Measurements from ENCODE around the gene CARM1. TPM values are rescaled to one million over a fixed set of nuclear protein-coding genes. Genes with fewer than 3 reads are reported as not detected.
"Not testable (repeated sequence)": the region's sequence is repeated elsewhere in the genome, so short reads cannot be mapped to it uniquely, and the experiment has no call there.

The CARM1 gene
- polyA plus RNA-seq, 3 donors = 17.3 to 28.9 (median 22.4) TPM

DNA sequence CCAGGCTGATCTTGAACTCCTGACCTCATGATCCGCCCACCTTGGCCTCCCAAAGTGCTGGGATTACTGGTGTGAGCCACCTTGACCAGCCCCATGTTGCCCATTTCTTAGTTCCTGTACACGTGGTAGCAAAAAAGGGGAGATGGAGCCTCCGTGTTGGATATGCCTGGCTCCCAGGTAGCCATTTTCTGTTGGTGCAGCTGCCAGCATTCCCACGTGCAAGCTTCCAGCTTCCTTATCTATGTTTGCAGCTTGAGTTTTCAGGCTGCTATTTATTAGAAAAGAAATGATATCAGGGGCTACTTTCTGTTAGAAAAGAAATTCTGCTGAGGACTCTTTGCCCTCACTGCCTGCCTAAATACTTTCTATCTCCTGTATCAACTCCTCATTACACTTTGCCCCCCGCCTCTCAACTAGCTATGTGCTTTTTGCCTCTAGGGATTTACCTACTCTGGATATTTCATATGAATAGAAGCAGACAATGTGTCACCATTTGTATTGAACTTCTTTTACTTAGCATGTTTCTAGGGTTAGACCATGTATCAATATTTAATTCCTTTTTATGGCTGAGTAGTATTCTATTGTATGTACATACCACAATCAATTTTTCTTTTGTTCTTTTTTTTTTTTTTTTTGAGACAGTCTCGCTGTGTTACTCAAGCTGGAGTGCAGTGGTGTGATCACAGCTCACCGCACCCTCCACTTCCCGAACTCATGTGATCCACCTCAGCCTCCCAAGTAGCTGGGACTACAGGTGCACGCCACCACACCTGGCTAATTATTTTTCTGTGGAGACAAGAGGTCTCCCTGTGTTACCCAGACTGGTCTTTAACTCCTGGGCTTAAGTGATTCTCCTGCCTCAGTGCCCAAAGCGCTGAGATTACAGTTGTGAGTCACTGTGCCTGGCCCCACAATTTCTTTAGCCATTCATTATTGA, 32.0 kb upstream of the CARM1 start:
- no peak overlapping the region for H3K27ac ChIP-seq (ENCODE audit: low read depth, low read length)
- 53 to 85% (median 83%) methylated on average over 10 of the region's 10 CpGs for WGBS, 3 donors

DNA sequence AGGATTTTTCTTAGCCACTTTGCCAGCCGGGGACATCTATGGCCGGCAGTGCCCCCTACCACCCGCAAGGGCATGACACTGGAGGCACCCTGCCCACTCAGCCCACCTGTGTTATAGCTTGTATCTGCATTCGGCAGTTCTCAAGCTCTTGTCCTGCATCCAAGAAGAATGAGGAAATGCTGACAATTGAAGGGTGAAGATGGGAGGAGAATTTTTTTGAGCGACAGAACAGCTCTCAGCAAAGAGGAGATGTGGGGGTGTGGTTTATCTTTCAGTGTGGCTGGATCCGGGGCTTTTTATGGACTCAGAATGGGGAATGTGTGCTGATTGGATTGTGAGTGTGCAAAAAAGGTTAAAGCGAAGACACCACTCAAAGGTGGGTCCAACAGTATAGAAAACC, 28.6 kb upstream of the CARM1 start:
- H3K27ac ChIP-seq (ENCODE audit: low read depth, low read length) = no peak overlapping the region
- 90 to 94% (median 90%) methylated on average over 7 of the region's 7 CpGs for WGBS, 3 donors

DNA sequence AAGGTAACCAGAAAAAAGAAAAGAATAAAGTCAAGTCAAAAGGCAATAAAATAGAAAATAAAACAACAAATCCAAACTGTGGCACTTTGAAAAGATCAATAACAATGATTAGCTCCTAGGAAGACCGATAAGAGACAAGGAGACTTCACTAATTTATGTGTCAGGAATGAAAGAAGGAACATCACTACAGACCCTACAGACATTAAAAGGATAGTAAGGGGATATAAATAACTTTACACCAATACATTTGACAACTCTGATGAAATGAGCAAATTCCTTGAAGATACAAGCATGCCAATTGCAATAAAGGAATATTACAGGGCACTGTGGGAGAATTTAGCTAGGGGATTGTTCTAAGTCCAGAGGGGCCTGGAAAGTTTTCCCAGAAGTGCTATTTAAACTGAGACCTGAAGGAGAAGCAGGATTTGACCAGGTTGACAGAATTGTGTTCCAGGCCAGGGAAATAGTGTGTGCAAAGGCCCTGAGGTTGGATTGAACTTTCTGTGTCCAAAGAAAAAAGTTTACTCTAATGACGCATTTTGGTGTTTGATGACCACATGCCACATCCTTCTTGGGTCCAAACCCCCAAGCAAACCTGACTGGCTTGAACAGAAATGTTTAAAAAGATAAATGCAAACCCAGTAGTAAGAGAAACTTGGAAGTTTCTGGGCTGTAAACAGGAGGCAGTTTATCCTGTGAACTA, 24.7 kb upstream of the CARM1 start:
- H3K27ac ChIP-seq (ENCODE audit: low read depth, low read length) = no peak overlapping the region
- 80 to 90% (median 86%) methylated on average over 2 of the region's 2 CpGs for WGBS, 3 donors

DNA sequence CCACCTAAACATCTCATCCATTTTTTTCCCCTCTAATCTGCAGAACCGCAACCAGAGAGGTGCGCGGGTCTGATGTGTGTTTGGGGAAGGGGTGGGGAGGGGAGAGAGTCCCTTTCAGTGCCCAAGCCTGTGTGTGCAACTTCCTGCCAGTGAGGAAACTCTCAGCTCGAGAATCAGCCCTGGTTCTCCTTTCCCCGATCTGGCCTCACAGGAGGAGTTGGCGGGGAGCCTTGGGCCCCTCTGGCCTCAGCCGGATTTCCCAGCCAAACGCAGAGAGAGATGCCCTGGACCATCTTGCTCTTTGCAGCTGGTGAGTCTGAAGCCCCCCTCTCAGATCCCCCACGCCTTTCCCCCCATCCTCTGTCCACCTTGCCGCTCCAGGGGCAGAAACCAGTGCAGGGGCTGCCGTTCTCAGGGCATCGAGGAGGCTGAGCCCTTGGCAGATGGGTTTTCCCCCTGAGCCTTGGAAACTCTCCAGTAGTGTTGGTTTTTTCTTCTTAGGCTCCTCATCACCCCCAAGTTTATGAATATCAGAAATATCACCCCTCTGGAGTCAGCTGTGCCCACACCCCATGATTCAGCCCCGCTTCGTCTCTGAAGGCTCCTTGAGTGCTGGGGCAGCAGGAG, 23.0 kb upstream of the CARM1 start, which contains the start of gene C19orf38:
C19orf38 (plus strand) TSS at position 186 of the 627 bp plus-strand sequence; CDS start at position 280, 94 bp downstream.
- WGBS, 3 donors = 22 to 62% (median 40%) methylated on average over 14 of the region's 14 CpGs
- no peak within 1 kb of the TSS for H3K27ac ChIP-seq (ENCODE audit: low read depth, low read length)

DNA sequence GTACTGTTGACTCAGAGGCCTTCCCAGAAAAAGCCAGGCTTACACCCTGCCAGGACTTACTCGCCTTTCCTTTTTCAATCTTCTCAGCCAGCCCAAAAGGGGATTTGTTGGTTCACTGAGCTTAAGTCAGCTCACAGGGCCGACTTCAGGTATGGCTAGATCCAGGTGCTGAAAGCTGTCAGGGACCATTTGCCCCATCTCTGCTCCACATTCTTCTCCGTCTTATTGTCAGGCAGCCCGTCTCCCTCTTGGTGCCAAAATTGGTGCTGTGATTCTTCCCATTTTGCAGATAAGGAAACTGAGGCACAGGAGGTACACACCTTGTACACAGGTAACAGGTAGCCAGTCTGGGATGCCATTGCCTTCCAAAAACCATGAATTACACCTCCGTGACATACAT, 20.7 kb upstream of the CARM1 start:
- WGBS, 3 donors = 90 to 96% (median 93%) methylated on average over 5 of the region's 5 CpGs
- H3K27ac ChIP-seq (ENCODE audit: low read depth, low read length) = no peak overlapping the region

DNA sequence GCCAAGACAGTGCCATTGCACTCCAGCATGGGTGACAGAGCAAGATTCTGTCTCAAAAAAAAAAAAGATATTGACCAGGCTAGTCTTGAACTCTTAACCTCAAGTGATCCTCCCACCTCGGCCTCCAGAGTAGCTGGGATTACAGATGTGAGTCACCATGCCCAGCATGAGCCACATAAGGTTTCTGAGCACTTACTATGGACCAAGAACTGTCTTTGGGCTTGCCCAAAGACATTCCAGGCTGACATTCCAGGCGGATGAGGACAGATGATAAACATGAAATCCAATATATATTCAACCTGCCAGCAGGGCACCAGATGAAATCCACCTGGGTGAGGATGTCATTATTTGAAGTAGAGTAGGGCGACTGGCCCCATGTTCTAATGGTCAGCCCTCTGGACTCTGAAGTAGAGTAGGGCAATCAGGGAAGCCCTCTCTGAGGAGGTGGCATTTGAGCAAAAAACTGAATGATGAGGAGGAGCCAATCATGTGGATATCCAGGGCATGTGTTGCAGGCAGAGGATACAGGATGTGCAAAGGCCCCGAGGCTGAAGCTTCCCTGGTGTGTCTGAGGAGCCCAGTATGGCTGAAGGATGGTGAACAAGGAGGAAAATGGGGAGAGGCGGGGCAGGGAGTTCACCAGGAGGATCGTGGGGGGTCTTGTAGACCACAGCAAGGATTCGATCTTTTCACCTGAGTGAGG, 19.1 kb upstream of the CARM1 start:
- 85 to 87% (median 87%) methylated on average over 7 of the region's 7 CpGs for WGBS, 3 donors

DNA sequence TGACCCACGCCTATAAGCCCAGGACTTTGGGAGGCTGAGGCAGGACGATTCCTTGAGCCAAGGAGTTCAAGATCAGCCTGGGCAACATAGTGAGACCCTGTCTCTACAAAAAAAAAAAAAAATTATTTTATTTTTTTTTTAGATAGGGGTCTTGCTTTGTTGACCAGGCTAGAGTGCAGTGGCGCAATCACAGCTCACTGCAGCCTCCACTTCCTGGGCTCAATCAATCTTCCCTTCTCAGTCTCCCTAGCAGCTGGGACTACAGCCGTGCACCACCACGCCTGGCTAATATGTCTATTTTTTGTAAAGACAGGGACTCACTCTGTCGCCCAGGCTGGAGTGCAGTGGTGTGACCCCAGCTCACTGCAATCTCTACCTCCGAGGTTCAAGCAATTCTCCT, 18.4 kb upstream of the CARM1 start:
- 75 to 79% (median 75%) methylated on average over 7 of the region's 7 CpGs for WGBS, 3 donors
- H3K27ac ChIP-seq (ENCODE audit: low read depth, low read length) = no peak overlapping the region

More for the DNA sequence above, 19.1 kb upstream of the CARM1 start:
- no peak overlapping the region for H3K27ac ChIP-seq (ENCODE audit: low read depth, low read length)

DNA sequence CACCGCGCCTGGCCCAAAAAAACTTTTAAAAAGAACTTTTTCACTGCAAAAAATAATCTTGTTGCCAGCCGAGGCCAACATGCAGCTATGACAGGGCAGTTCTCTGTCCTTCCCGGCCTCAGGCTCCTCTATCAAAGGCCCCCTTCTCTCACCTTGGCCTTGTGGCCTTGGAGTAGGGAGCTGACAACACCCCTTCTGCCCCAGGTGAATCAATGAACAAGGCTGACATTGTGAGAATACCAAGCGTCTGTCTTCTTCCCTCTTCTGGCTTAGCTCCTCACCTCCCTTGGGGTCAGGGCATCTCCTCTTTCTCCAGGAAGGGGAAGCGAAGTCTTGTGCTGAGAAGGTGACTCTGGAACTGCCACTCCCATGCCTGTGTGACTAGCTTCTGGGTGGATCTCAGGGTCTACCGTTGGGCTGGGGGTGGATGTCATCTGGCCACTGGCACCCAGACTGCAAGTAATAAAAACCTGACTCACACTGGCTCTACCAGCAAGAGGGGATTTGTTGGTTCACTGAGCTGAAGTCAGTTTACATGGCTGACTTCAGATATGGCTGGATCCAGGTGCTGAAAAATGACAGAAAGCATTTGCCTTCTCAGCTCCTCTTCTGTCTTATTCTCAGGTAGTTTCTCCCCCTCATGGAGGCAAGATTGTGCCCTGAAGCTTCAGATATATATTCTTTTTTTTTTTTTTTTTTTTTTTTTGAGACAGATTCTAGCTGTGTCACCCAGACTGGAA, 16.8 kb upstream of the CARM1 start:
- 69 to 76% (median 73%) methylated on average over 7 of the region's 7 CpGs for WGBS, 3 donors
- no peak overlapping the region for H3K27ac ChIP-seq (ENCODE audit: low read depth, low read length)

DNA sequence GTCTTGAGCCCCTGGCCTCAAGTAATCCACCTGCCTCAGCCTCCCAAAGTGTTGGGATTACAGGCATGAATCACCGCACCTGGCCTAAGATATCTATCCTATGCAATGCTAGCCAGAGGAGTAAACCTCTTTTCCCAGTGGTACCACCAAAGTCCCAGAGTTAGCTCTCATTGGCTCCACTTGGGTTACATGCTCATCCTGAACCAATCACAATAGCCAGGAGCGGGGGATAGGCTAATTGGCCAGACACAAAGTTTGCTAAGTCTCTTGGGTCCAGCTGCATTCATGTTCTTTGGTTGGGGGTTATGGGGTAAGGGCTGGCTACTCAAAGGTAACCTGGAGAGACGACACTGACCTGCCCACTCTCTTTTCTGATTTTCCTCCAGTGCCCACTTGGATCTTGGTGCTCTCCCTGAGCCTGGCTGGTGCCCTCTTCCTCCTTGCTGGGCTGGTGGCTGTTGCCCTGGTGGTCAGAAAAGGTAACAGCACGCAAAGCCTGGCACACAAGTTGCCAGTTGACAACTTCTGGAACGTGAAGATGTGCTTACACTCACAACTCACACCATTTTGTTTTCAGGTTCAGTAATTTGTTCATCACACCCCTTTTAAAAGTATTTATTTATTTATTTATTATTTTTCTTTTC, 15.4 kb upstream of the CARM1 start:
- WGBS, 3 donors = 70 to 76% (median 74%) methylated on average over 5 of the region's 5 CpGs
- H3K27ac ChIP-seq (ENCODE audit: low read depth, low read length) = no peak overlapping the region

DNA sequence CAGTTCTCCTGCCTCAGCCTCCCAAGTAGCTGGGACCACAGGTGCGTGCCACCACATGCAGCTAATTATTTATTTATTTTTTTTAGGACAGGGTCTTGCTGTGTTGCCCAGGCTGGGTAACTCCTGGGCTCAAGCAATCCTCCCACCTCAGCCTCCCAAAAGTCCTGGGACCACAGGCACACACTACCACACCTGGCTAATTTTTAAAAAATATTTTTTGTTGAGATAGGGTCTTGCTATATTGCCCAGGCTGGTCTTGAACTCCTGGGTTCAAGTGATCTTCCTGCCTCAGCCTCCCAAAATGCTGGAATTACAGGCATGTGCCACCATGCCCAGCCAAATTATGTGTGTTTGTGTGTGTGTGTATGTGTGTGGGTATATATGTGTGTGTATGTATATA, 14.5 kb upstream of the CARM1 start:
- 90 to 100% (median 95%) methylated on average over 1 of the region's 1 CpG for WGBS, 3 donors
- not testable (repeated sequence) for H3K27ac ChIP-seq (ENCODE audit: low read depth, low read length)

DNA sequence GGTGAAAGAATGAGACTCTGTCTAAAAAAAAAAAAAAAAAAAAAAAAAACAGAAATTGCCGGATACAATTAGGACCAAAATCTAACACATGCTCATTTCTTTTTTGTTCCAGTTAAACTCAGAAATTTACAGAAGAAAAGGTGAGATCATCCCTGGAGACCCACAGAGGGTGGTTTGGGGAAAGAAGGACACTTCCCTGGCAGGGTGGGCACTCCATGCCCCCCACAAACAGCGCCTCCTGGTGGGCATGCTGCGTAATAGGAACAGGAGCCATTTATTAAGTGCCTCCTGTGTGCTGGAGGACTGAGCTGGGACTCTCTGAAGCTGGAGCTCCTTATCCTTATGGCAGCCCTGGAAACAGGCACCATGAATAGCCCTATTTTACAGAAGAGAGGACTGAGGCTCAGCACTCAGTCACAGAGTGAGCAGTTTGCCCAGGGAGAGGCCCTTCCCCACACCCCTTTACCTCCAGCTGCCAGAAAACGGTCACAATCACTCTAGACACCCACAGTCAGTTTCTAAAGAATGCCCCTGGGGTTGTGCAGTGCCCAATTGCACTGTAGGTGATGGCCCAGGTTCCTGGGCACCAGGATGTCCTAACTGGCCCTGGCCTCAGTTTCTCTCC, 13.0 kb upstream of the CARM1 start:
- no peak overlapping the region for H3K27ac ChIP-seq (ENCODE audit: low read depth, low read length)
- 59 to 61% (median 61%) methylated on average over 4 of the region's 4 CpGs for WGBS, 3 donors

DNA sequence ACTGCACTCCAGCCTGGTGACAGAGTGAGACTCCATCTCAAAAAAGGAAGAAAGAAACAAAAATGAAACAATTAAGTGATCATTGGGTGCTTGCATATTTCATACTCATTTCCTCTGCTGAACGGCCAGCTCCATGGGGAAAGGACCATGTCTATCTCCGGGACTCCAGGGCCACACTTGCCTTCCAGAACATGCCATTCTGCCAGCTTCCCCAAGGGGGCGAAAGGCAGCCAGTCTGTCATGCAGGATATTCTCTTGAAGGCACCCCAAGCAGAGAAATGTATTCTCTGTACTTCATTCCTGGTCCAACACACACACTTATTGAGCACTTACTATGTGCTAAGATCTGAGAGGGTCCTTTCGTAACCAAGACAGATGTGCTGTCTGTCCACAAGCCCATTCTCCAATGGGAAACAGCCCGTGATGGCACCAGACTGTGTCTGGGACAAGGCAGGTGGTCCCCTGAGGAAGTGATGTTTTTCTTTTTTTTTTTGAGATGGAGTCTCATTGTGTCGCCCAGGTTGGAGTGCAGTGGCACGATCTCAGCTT, 10.2 kb upstream of the CARM1 start:
- WGBS, 3 donors = 58 to 64% (median 63%) methylated on average over 7 of the region's 7 CpGs
- H3K27ac ChIP-seq (ENCODE audit: low read depth, low read length) = no peak overlapping the region

DNA sequence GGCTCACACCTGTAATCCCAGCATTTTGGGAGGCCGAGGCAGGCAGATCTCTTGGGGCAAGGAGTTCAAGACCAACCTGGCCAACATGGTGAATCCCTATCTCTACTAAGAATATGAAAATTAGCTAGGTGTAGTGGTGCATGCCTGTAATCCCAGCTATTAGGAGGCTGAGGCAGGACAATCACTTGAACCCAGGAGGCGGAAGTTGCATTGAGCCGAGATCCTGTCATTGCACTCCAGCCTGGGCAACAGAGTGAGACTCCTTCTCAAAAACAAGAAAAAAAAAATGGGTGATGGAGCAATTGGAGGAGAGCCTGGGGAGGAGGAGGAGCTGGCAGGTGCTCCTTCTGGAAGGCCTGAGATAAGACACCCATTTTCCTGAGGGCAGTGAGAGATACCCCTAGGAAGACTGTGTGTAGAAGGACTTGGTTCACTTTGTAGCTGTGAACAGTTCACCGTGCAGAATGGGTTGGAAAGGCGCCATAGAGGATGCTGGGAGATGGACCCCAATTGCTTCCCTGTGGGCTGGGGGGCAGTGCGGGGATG, 8.7 kb upstream of the CARM1 start:
- H3K27ac ChIP-seq (ENCODE audit: low read depth, low read length) = no peak overlapping the region
- WGBS, 3 donors = 77 to 84% (median 79%) methylated on average over 6 of the region's 6 CpGs

DNA sequence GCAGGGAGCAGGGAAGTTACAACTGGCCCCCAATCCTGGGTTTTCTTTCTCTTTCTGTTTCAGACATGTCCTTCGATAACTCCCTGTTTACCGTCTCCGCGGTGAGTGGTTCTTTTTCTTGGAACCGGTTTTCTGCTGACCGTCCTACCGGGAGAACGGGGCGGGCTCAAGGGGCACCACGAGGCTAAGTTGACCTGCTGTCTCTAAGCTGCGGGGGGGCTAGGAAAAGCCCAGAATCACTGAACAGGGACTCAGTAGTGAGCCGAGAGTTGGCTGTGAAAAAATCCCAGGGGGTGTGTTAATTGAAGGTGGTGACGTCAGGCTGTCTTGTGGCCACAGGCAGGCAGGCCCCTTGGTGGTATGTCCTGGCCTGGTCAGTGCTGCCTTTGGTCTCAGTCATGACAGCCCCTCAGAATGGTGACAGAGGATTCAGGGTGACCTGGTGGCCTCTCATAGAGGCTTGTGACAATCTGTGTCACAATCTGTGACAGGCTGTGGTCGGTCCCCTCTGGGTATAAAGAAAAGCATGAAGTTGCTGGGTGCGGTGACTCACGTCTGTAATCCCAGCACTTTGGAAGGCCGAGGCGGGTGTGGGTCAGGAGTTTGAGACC, 8.1 kb upstream of the CARM1 start:
- WGBS, 3 donors = 42 to 72% (median 50%) methylated on average over 18 of the region's 18 CpGs
- no peak overlapping the region for H3K27ac ChIP-seq (ENCODE audit: low read depth, low read length)

DNA sequence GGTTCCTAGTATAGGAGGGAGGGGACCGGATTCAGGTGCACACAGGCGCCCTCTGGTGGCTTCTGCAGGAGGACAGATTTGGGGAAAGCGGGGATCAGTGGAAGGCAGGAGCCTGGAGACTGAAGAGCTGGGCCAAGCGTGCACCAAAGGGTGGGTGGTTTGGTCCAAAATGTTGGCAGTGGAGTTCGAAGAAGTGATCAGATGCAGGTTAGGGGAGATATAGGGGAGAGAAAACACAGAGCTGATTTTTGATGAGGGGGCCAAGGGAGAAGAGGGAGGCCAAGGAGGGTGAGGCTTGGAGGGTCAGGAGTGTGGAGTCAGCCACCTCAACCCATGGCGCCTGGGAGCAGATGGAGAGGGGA, 6.8 kb upstream of the CARM1 start:
- H3K27ac ChIP-seq (ENCODE audit: low read depth, low read length) = no peak overlapping the region
- WGBS, 3 donors = 9 to 19% (median 15%) methylated on average over 6 of the region's 6 CpGs

DNA sequence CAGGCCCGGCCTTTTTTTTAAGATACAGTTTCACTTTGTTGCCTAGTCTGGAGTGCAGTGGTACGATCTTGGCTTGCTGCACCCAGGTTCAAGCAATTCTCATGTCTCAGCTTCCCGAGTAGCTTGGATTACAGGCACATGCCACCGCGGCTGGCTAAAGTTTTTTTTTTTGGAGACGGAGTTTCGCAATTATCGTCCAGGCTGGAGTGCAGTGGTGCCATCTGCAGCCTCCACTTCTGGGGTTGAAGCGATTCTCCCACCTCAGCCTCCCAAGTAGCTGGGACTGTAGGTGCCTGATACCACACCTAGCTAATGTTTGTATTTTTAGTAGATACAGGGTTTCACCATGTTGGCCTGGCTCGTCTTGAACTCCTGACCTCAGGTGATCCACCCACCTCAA, 4.9 kb upstream of the CARM1 start:
- 80 to 94% (median 86%) methylated on average over 10 of the region's 10 CpGs for WGBS, 3 donors
- no peak overlapping the region for H3K27ac ChIP-seq (ENCODE audit: low read depth, low read length)

Data from adipose tissue (tissue), 3 donors.